Mammary microvascular endothelial cell (primary cell): ENCODE measurements around the gene PLIN3. TPM values are rescaled to one million over a fixed set of nuclear protein-coding genes. Genes with fewer than 3 reads are reported as not detected.

Experiments used
- total RNA-seq: library from RNA; depleted of rRNA; stranded (reverse); fragments of >200 nt; gene quantifications from 2 replicates; pipeline ENCODE4 v1.2.3, GENCODE V29; 2015

PLIN3 gene
- total RNA-seq = 78.5 and 96.7 TPM in 2 replicates

GRCh38 chr19:4867534-4868285 lies at the start of gene PLIN3:
Gene PLIN3 (minus strand): TSS chr19:4867667. CDS start chr19:4861394, 6,273 bp downstream.

GRCh38 chr19:4909156-4909896 lies 41.9 kb upstream of the PLIN3 start, which contains the start of gene UHRF1:
Gene UHRF1 (plus strand): TSS chr19:4909501. CDS start chr19:4910886, 1,385 bp downstream.

GRCh38 chr19:4902796-4903195 lies 35.3 kb upstream of the PLIN3 start, which contains the start of gene ARRDC5:
Gene ARRDC5 (minus strand): TSS chr19:4902896. CDS start chr19:4902825, 71 bp downstream.

GRCh38 chr19:4831304-4831978 lies 36.0 kb downstream of the PLIN3 start, which contains the start of gene TICAM1:
Gene TICAM1 (minus strand): TSS chr19:4831712. CDS start chr19:4818377, 13,335 bp downstream.

GRCh38 chr19:4791183-4792018 lies 76.1 kb downstream of the PLIN3 start, which contains the start of gene FEM1A:
Gene FEM1A (plus strand): TSS chr19:4791734. CDS start chr19:4791855, 121 bp downstream.

Other genes with a start within 250 kb of the PLIN3 start
- gene TNFAIP8L1, start 228.2 kb downstream of the PLIN3 start, total RNA-seq = 16.3 and 16.8 TPM in 2 replicates
- 188 and 208 TPM in 2 replicates for gene MYDGF, start 197.3 kb downstream of the PLIN3 start, total RNA-seq
- 91.9 and 113 TPM in 2 replicates for gene DPP9, start 143.8 kb downstream of the PLIN3 start, total RNA-seq
- gene FEM1A, start 75.9 kb downstream of the PLIN3 start, total RNA-seq = 14.1 and 14.5 TPM in 2 replicates
- gene TICAM1, start 36.0 kb downstream of the PLIN3 start, total RNA-seq = 5.2 and 5.4 TPM in 2 replicates
- not detected in 2 replicates for gene ARRDC5, start 35.2 kb upstream of the PLIN3 start, total RNA-seq
- gene UHRF1, start 41.8 kb upstream of the PLIN3 start, total RNA-seq = 47.1 and 53.8 TPM in 2 replicates
- gene KDM4B, start 101.4 kb upstream of the PLIN3 start, total RNA-seq = 15.1 and 18.2 TPM in 2 replicates